GM21447 (cell line): ENCODE data around the gene TMEM138.

Experiments used
- ATAC-seq: cut with Tn5 transposase; IDR thresholded peaks from one replicate; pipeline ENCODE4 v1.9.1; 2021; ENCODE audit not compliant: unreplicated experiment

The TMEM138 gene

DNA sequence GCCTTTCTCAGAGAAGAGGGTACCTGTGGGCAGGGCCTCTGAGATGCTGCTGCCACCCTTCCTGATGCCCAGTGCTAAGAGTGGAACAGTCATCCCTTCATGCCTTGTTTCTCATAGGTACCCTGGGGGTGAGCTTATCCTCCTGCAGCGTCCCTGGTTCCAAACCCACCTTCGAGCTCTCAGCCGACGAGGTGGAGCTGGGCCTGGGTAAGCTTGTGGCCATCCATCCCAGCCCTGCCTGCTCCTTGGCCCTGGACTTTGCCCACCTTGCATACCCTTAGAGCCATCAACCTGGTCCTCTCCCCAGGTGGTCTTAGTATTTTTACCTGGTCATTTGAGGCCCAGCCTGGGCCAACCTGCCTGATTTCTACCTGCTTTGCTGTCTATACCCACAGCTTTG is 20.5 kb upstream of the TMEM138 start:
- ATAC-seq = no peak

DNA sequence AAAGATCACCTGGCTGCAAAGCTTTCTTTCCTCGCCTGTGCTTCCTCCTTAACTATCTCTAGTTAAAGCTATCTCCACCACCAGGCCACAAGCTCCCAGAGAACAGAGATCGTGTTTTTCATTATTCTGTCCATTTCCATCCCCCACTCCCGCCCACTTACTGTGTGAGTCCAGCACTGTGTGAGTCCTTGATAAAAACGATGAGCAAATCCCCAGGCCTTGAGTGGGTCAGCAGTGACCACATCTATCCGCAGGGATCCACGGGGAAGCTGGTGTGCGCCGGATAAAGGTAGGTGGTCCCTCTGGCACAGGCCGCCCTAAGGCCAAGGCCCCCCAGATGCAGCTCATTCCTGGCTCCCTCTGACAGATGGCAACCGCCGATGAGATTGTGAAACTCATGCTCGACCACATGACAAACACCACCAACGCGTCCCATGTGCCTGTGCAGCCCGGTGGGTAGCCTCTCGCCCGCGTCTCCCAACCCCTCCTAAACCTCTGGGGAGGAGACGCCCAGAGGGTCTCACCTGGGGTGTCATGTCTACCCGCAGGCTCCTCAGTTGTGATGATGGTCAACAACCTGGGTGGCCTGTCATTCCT is 19.9 kb upstream of the TMEM138 start:
- no peak for ATAC-seq

DNA sequence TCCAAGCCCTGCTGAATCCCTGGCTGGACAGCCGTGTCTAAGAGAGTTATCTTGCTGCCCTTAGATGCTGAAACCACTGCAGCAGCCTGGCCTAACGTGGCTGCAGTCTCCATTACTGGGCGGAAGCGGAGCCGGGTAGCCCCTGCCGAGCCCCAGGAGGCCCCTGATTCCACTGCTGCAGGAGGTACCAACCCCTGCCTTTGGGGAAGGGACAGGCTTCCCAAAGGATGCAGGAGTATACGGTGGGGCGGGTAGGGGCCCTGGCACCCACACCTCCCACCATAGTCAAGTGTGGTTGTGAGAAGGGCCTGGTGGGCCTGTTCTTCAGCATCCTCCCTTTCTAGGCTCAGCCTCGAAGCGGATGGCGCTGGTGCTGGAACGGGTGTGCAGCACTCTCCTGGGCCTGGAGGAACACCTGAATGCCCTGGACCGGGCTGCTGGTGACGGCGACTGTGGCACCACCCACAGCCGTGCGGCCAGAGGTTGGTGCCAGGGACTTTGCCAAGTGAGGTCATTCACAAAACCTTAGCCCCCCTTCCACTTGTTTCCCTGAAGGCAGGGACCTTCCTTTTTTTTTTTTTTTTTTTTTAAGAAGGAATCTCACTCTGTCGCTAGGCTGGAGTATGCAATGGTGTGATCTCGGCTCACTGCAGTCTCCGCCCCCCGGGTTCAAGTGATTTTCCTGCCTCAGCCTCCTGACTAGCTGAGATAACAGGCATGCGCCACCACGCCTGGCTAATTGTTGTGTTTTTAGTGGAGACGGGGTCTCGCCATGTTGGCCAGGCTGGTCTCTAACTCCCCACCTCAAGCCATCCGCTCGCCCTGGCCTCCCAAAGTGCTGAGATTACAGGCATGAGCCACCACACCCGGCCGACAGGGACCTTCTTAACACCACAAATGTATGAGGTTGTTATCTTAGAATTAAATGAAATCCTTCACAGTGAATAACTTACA is 18.1 kb upstream of the TMEM138 start:
- ATAC-seq = no peak

DNA sequence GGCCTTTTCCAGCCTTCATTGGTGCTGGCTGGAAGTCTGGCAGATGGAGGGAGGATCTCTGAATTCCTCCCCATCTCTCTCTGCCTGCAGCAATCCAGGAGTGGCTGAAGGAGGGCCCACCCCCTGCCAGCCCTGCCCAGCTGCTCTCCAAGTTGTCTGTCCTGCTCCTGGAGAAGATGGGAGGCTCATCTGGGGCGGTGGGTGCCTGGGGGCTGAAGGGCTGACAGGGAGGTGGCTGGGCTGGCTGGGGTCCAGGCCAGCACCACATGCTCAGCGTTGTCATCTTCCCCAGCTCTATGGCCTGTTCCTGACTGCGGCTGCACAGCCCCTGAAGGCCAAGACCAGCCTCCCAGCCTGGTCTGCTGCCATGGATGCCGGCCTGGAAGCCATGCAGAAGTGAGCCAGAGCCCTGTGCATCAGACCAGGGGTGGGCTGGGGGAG is 17.0 kb upstream of the TMEM138 start:
- no peak for ATAC-seq

DNA sequence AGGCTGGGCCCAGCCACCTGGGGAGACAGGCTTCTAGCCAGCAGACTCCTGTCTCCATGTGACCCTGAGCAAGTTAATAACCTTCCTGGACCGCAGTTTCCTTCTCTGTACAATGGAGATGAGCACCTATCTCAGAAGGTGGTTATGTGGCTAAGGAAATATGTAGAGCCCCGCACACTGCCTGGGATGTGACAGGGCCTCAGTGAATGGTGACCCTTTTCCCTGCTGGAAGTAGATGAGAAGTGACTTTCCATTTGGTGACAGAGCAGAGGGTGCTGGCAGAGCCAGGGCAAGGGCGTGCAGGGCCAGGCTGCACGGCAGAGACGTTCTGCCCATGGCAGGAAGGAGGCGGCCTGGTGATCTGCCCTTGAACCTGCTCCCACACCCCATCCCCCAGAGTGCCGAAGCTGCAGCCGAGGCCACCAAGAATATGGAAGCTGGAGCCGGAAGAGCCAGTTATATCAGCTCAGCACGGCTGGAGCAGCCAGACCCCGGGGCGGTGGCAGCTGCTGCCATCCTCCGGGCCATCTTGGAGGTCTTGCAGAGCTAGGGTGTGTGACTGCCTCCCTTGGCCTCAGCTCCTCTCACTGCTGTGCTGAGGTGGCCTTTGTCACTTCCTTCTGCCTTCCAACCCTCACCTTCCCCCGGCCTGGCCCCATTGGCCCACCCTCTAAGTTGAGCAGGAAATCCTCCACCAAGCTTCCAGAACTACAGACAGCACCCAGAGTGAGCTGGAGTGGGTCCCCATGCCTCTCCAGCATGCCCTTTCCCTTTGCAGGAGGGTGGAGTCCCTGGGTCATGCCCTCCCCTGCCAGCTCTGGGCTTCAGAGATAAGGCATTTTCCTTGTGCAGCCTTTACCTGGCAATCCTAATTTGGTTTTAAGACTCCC is 16.0 kb upstream of the TMEM138 start:
- ATAC-seq = no peak

DNA sequence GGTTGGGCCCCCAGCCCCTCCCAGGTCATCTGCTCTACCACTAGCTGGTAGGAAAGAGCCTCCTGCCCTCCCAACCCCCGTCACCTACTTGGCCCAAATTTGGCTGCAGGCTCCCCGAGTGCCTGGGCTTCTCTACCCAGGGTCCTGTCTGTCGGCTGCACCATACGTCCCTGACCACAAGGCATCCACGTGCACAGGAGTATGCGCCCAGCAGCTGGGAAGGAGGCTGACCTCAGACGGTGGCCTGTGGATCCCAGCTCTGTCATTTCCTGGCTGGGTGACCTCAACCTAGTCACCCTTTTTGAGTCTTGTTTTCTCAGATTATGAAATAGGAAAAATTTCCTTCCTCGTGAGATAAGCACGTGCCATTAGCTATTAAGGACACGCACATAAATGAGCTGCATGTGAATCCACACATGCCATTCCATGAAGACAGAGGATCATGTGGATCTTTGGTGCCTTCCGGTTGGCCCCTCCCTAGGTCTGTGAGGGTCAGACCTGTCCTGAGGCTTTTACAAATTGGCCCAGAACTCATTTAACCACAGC is 14.2 kb upstream of the TMEM138 start:
- ATAC-seq = no peak

DNA sequence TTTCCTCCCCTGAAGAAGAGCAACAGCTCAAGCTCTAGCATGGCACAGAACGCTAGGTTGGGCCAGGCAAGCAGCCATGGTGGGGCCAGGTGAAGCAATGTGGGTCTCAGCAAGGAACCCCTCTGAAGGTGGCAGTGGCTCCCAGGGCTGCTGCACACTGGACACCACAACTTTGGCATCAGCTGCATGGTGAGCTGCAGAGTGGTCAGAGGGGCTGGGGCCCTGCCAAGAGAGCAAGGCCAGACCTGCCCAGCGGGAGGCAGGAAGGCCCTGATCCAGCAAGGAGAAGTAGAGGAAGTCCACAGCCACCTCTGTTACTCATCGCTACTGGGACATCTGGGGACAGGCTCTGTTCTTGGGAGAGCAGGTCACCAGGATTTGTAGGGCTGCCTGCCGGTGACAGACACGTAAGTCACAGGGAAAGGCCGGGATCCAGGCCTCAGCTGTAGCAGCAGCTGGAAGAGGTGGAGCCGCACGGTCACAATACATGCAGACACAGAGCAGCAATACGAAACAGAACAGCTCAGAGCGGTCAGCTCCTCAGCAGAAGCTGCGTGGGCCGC is 12.9 kb upstream of the TMEM138 start:
- no peak for ATAC-seq

DNA sequence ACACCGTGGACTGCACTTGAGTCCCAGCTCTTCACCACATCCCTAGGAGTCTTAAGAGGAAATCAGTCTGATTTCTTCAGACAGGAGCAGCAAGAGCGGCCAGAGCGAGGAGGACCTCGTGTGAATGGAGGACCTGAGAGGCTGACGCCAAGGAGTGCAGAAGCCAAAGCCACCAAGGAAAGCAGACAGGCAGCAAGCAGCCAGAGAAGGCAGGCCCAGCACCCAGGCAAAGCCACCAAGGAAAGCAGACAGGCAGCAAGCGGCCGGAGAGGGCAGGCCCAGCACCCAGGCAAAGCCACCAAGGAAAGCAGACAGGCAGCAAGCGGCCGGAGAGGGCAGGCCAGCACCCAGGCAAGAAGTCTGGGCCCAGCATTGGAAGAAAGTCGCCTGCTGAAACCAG is 12.3 kb upstream of the TMEM138 start:
- no peak for ATAC-seq

DNA sequence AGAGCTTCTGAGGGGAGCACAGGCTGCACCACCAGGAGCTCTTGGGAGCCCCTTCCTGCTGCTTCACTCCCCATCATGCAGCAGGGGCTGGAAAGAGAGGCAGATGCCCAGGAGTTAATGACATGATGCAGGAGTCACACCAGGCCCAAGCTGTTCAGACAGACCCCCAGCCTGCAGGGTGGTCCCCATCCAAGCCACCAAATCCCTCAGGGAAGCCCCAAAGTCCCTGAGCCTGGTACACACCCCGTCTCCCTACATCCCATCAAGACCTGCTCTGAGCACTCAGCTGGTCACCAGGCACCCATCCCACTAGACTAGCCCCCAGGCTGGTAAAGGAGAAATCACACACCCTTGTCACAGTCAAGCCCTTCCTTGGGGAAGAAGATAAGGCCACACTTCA is 11.8 kb upstream of the TMEM138 start:
- ATAC-seq = no peak

DNA sequence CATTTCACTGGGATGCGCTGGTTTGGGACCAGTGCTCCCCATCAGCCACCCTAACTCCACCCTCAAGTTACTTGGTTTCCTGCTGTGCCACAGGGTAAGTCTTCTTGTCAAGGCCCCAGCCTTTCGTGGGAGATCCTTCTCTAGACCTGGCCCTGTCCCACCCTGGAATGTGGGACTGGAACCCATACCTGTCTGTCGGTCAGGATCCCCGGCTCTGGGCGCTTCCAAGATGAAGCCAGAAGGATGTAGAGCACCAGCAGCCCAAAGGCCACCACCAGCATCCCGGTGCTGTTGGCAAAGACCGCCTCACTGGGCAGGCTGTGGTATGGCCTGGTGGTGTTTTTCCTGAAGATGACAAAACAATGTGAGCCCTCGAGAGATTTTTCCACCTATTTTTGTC is 11.4 kb upstream of the TMEM138 start:
- no peak for ATAC-seq

DNA sequence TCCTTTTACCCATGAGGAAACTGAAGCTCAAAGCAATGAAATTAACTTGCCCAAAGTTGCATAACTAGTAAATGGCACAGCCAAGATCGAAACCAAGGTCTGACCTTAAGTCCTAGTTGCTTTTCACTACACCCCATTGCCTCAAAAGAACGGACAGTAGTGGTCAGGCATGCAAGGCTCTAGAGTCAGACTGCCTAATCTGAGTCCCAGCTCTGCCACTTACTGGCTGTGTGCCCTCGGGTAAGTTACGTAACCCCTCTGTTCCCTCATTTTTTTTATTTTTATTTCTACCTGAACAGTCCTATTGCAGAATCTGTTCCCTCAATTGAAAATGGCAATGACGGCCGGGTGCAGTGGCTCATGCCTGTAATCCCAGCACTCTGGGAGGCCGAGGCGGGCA is 10.1 kb upstream of the TMEM138 start:
- no peak for ATAC-seq

DNA sequence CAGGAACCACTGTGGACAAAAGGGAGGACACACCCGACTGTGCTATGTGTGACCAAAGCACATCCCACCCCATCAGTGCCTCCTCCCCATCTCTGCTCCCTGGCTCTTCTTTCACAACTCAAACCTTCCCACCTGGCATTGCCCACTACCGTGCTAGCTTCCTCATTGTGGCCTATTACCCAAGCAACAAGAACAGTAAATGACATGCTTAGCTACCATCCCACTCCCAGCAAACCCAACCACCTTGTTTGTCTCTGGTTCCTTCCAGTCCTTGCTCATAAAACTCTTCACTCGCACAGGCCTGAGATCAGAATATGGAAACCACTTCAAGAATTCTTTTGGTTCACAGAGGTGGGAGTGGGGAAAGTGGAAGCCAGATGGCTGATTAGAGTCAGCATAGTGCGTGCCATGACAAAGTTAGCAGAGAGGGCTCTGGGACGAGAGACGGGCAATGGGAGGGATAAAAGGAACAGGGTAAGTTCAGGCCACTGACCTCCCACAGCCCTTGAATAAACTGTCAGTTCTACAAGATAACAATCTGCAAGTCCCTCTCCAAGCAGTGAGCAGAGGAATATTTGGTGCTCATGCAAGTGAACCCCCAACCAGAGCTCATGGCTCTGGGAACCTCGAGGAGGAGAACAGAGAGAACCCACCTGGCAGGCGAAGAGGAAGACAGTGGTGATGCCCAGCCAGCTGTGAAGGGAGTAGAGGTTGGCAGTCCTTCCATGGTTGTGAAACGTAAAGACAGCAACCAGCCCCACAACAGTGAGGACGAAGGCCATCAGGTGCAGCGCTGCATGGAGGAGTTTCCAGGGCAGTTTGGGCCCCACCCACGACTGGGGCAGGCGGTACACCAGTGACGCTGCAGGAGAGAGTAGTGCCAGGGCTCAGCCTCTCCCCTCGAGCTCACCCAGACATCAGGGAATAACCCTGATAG is 8.8 kb upstream of the TMEM138 start:
- no peak for ATAC-seq

DNA sequence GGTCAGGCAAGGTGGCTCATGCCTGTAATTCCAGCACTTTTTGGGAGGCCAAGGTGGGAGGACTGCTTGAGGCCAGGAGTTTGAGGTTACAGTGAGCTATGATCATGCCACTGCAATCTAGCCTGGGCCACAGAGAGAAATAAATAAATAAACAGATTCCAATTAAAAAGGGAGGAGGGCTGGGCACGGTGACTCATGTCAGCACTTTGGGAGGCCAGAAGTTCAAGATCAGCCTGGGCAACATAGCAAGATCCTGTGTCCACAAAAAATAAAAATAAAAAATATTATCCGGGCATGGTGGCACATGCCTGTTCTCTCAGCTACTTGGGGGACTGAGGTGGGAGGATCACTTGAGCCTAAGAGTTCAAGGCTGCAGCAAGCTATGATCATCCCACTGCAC is 8.0 kb upstream of the TMEM138 start:
- ATAC-seq = no peak

DNA sequence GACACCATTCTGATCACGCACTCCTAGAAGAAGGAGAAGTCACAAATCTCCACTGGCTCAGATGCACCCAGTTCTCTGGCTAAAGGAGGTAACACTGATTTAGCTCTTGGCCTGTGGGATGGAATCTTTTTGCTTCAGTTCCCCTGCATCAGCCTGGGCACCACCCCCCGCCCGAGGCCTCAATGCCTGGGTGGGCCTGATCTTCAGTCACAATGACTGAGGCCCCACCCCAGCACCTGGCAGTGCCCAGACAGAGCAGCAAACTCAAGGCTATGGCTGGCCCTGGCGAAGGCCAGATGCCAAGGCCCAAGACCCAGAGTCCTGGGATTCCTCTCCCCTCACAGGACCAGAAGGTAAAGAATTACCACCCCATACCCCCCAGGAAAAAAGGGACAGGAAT is 5.5 kb upstream of the TMEM138 start:
- ATAC-seq = no peak

DNA sequence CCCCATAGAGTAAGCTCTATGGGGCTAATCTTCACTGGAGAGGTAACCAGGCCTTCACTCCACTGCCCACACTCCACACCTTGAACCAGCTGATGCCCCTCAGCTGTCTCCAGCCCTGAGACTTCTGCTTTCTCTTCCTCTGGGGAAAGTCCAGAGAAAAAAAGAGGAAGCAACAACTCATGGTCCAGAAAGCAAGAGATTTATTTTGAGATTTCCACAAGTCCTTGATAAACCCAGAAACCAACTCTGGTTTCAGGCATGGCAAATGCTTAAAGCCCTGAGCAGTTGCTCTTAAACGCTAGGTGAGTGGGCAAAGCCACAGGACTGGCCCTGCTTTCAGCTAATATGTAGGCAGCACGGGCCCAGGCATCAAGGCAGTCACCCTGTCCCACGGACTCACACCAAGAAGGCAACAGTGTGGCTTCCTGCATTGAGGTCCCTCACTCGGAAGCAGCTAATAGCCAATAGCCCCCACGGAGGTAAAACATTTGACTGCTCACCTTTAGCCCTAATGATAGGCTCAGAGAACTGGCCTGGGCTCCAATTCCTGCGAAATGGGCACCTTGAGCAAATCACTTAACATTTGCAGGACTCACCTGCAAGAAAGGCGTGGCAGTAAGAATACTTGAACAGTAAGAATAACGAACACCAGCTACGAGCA is 4.8 kb upstream of the TMEM138 start:
- peak; percentile 53 for ATAC-seq

DNA sequence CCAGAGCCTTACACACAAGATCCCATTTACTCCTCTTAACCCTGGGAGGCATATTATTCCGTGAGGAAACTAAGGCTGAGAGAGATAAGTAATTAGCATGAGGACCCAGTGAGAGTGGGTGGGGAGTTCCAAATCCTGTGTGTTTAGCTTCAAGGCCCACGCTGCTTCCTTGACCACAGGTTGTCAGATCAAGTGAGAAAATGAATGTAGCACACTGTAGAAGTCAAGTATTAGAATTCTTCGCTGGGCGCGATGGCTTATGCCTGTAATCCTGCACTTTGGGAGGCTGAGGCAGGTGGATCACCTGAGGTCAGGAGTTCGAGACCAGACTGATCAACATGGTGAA is 4.3 kb upstream of the TMEM138 start:
- ATAC-seq = no peak

DNA sequence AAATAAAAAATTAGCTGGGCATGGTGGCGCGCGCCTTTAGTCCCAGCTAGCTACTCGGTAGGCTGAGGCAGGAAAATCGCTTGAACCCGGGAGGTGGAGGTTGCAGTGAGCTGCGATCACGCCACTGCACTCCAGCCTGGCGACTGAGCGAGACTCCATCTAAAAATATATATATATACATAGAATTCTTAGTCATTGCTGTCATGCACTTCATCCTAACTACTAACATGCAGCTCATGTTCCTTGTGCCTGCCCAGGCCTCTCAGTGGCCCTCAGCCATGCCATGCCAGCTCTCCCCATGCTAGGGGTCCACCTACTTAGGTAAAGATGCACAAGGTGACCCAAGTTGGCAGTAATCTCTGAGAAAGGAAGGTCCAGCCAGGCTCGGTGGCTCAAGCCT is 3.6 kb upstream of the TMEM138 start:
- no peak for ATAC-seq

DNA sequence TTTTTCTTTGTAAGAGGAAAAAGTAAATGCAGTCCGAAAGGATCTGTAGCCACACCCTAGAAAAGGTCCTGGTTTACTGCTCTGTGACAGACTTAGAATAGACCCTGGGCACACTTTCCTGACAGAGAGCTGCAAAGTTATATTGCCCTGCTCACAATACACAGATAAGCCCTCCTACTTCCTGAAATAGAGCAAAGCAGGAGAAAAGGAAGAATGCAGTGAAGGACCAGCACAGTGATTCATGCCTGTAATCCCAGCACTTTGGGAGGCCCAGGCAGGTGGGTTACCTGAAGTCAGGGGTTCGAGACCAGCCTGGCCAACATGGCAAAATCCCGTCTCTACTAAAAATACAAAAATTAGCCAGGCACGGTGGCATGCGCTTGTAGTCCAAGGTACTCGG is 2.7 kb upstream of the TMEM138 start:
- ATAC-seq = no peak

DNA sequence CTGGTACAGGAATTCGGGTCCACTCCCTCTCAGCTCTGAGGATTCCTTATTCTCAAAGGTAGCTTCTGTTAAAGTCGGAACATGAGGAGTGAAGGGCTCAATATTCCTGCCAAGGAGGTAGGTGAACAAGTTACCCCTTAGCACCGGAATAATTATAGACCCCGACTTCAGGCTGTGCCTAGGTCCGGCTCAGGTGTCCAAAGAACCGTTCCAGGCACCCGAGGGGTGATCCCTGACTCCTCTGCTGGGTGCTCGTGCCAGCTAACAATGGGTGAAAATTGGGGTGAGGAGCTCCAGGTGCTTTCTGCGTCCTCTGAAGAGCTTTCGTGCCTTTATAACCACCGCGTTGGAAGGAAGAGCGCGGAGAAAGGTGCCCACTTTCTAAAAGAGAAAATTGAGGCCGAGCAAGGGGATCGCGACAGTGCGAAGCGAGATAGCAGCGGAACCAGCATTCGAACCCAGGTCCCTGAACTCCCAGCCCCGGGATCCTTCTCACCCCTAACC is 885 bp upstream of the TMEM138 start:
- no peak for ATAC-seq
